HG02884 (cell line): Measurements from ENCODE around the gene PKHD1.
"Not testable (repeated sequence)": the region's sequence is repeated elsewhere in the genome, so short reads cannot be mapped to it uniquely, and the experiment has no call there.

Experiments used
- ATAC-seq: cut with Tn5 transposase; IDR thresholded peaks from one replicate; pipeline ENCODE4 v1.9.1; 2021; ENCODE audit warnings: mild to moderate bottlenecking, moderate library complexity; ENCODE audit not compliant: unreplicated experiment

The PKHD1 gene

GRCh38 chr6:51866867-51867266 is 220.5 kb downstream of the PKHD1 start:
- no peak for ATAC-seq

- ATAC-seq: no peak
Observed at GRCh38 chr6:51865996-51866395, 221.4 kb downstream of the PKHD1 start.

- no peak for ATAC-seq
Observed at GRCh38 chr6:51865176-51865575, 222.2 kb downstream of the PKHD1 start.

GRCh38 chr6:51857134-51857533 is 230.3 kb downstream of the PKHD1 start:
- no peak for ATAC-seq

- no peak for ATAC-seq
Observed at GRCh38 chr6:51856508-51856907, 230.9 kb downstream of the PKHD1 start.

- ATAC-seq: peak; percentile 94
Observed at GRCh38 chr6:51855310-51856082, 231.9 kb downstream of the PKHD1 start.

GRCh38 chr6:51854876-51855275 is 232.5 kb downstream of the PKHD1 start:
- ATAC-seq: no peak

GRCh38 chr6:51854347-51854746 is 233.1 kb downstream of the PKHD1 start:
- no peak for ATAC-seq

- ATAC-seq: not testable (repeated sequence)
Observed at GRCh38 chr6:51853109-51853508, 234.3 kb downstream of the PKHD1 start.

GRCh38 chr6:51846531-51846930 is 240.9 kb downstream of the PKHD1 start:
- no peak for ATAC-seq

- ATAC-seq: no peak
Observed at GRCh38 chr6:51844336-51844735, 243.1 kb downstream of the PKHD1 start.

- no peak for ATAC-seq
Observed at GRCh38 chr6:51843456-51844056, 243.9 kb downstream of the PKHD1 start.

GRCh38 chr6:51842804-51843378 is 244.5 kb downstream of the PKHD1 start:
- ATAC-seq: no peak

GRCh38 chr6:51842061-51842803 is 245.2 kb downstream of the PKHD1 start:
- ATAC-seq: no peak

GRCh38 chr6:51841626-51842025 is 245.8 kb downstream of the PKHD1 start:
- no peak for ATAC-seq

GRCh38 chr6:51839726-51840374 is 247.6 kb downstream of the PKHD1 start:
- ATAC-seq: no peak

- no peak for ATAC-seq
Observed at GRCh38 chr6:51830666-51831065, 256.7 kb downstream of the PKHD1 start.

- no peak for ATAC-seq
Observed at GRCh38 chr6:51827580-51827979, 259.8 kb downstream of the PKHD1 start.

- ATAC-seq: no peak
Observed at GRCh38 chr6:51824940-51825339, 262.5 kb downstream of the PKHD1 start.

GRCh38 chr6:51820555-51820954 is 266.9 kb downstream of the PKHD1 start:
- ATAC-seq: no peak

GRCh38 chr6:51818520-51819022 is 268.8 kb downstream of the PKHD1 start:
- ATAC-seq: no peak
